SK-N-SH (cell line): ENCODE data around the gene EXOC4. TPM values are rescaled to one million over a fixed set of nuclear protein-coding genes. Genes with fewer than 3 reads are reported as not detected.

Experiments
- CHD2 ChIP-seq: fragments of 150-350 bp; IDR thresholded peaks from 2 replicates; pipeline ENCODE4 v1.6.1; 2018; ENCODE audit warnings: low read length; ENCODE audit not compliant: partially characterized antibody
- CTCF ChIP-seq: fragments of 200-600 bp; sonication (generic); IDR thresholded peaks from 2 replicates; pipeline ENCODE4 v1.6.1; 2017; ENCODE audit warnings: antibody characterized with exemption, mild to moderate bottlenecking, moderate library complexity
- ELF1 ChIP-seq: IDR thresholded peaks from 2 replicates; pipeline ENCODE4 v1.4.0; 2012
- EP300 ChIP-seq, 2 experiments: IDR thresholded peaks; 2 replicates each; pipeline versions ENCODE4 v1.4.0 to v1.6.1; 2012; ENCODE audit warnings: borderline replicate concordance in 1 of 2, low read depth in 1 of 2, low read length in 1 of 2
- EZH2phosphoT487 ChIP-seq: fragments of 200-600 bp; sonication (generic); IDR thresholded peaks from 2 replicates; pipeline ENCODE4 v1.6.1; 2017; ENCODE audit warnings: low read depth, mixed run types, mild to moderate bottlenecking, antibody characterized with exemption, moderate library complexity, borderline replicate concordance
- FOSL2 ChIP-seq: IDR thresholded peaks from 2 replicates; pipeline ENCODE4 v1.4.0; 2012; ENCODE audit warnings: low read depth, mild to moderate bottlenecking, moderate library complexity, borderline replicate concordance
- FOXJ3 ChIP-seq: sonication (generic); formaldehyde crosslinking; IDR thresholded peaks from 2 replicates; pipeline ENCODE4 v1.5.1; 2020; ENCODE audit warnings: mild to moderate bottlenecking, missing genetic modification reagents
- FOXM1 ChIP-seq: IDR thresholded peaks from 2 replicates; pipeline ENCODE4 v1.4.0; 2012; ENCODE audit warnings: low read depth, mild to moderate bottlenecking
- IRF3 ChIP-seq: fragments of 150-350 bp; IDR thresholded peaks from 2 replicates; pipeline ENCODE4 v1.6.1; 2016; ENCODE audit warnings: mild to moderate bottlenecking, low read depth, low read length
- JUND ChIP-seq: IDR thresholded peaks from 2 replicates; pipeline ENCODE4 v1.4.0; 2012
- MAX ChIP-seq: IDR thresholded peaks from 2 replicates; pipeline ENCODE4 v1.4.0; 2012; ENCODE audit warnings: low read depth
- MEF2A ChIP-seq: IDR thresholded peaks from 2 replicates; pipeline ENCODE4 v1.4.0; 2012; ENCODE audit warnings: low read depth, borderline replicate concordance
- POLR2AphosphoS5 ChIP-seq: IDR thresholded peaks from 2 replicates; pipeline ENCODE4 v1.6.1; 2012; ENCODE audit warnings: low read depth, low read length
- RAD21 ChIP-seq: IDR thresholded peaks from 2 replicates; pipeline ENCODE4 v1.6.1; 2012; ENCODE audit warnings: mild to moderate bottlenecking, low read length
- RCOR1 ChIP-seq: fragments of 150-350 bp; IDR thresholded peaks from 2 replicates; pipeline ENCODE4 v1.6.1; 2017; ENCODE audit warnings: antibody characterized with exemption, low read length
- REST ChIP-seq: IDR thresholded peaks from 2 replicates; pipeline ENCODE4 v1.6.1; 2012; ENCODE audit warnings: mild to moderate bottlenecking, low read depth, low read length, moderate library complexity
- RXRA ChIP-seq: IDR thresholded peaks from 2 replicates; pipeline ENCODE4 v1.4.0; 2012; ENCODE audit warnings: low read depth, mild to moderate bottlenecking, borderline replicate concordance
- SMC3 ChIP-seq: IDR thresholded peaks from 2 replicates; pipeline ENCODE4 v1.6.1; 2012; ENCODE audit warnings: low read depth, low read length, improper control_type of control experiment
- TAF1 ChIP-seq: IDR thresholded peaks from 2 replicates; pipeline ENCODE4 v1.6.1; 2012; ENCODE audit warnings: low read depth, mild to moderate bottlenecking, low read length, moderate library complexity, borderline replicate concordance
- TCF12 ChIP-seq: IDR thresholded peaks from 2 replicates; pipeline ENCODE4 v1.4.0; 2012
- USF2 ChIP-seq: fragments of 150-350 bp; IDR thresholded peaks from 2 replicates; pipeline ENCODE4 v1.6.1; 2017; ENCODE audit warnings: antibody characterized with exemption, low read length, low read depth, borderline replicate concordance
- YY1 ChIP-seq: IDR thresholded peaks from 2 replicates; pipeline ENCODE4 v1.4.0; 2012; ENCODE audit warnings: low read depth, mild to moderate bottlenecking
- ZBTB33 ChIP-seq: IDR thresholded peaks from 2 replicates; pipeline ENCODE4 v1.4.0; 2012; ENCODE audit warnings: low read depth, borderline replicate concordance
- polyA plus RNA-seq, 3 experiments: library from polyadenylated mRNA; depleted of rRNA; stranded (reverse); fragments of >200 nt; gene quantifications; 2 replicates each; pipeline ENCODE4 v1.2.3, GENCODE V29; 2012

EXOC4 gene
- polyA plus RNA-seq, 1 of the 3 experiments (the other 2 are of a cell fraction), result 37.3 TPM

GRCh38 chr7:133645884-133646391, 393.1 kb downstream of the EXOC4 start (continued):
- no peak for TF ChIP-seq IRF3
- TF ChIP-seq MAX, result no peak
- no peak for TF ChIP-seq FOSL2
- peak in 1 of 2 experiments; percentile 67; a peak in 2 of 4 replicates for TF ChIP-seq EP300 (IDR thresholded peaks at IDR 0.05; ENCODE audit: borderline replicate concordance in 1 of 2, low read depth in 1 of 2, low read length in 1 of 2)
- peak; percentile 28; the same call in 1 of the 2 replicates for TF ChIP-seq TCF12
- TF ChIP-seq USF2, result no peak
- no peak for TF ChIP-seq CTCF
- no peak for TF ChIP-seq YY1
- 0 out of 2 replicates have a peak, but pooled peaks have one; percentile 5 for TF ChIP-seq JUND
- no peak for TF ChIP-seq ELF1
- TF ChIP-seq POLR2AphosphoS5, result no peak; the same call in 1 of the 2 replicates
- no peak for TF ChIP-seq FOXM1
- TF ChIP-seq FOXJ3 (CRISPR knock-in tag), result no peak
- TF ChIP-seq RCOR1, result no peak
- no peak for TF ChIP-seq ZBTB33
- no peak for TF ChIP-seq EZH2phosphoT487
- TF ChIP-seq REST, result no peak
- TF ChIP-seq RXRA, result no peak
- TF ChIP-seq CHD2, result no peak
- TF ChIP-seq TAF1, result no peak
- TF ChIP-seq RAD21, result no peak
- TF ChIP-seq MEF2A, result no peak
- no peak for TF ChIP-seq SMC3
- TF ChIP-seq, all 33 proteins: peak for 6
